OCI-LY7 (cell line): ENCODE results near the gene SRBD1. TPM values are rescaled to one million over a fixed set of nuclear protein-coding genes. Genes with fewer than 3 reads are reported as not detected.
A peak's percentile ranks its signal among the peaks of the same experiment; 100 is the strongest.

ENCODE experiments used
- BruUV-seq: library from RNA; stranded (reverse); fragments of 400-500 nt; replicated peaks from 2 replicates; lab custom pipeline; 2021; lab: Mats Ljungman, UMichigan
- CTCF ChIA-PET: fragments of 300-600 bp; sonication (Branson Sonifier 250); formaldehyde crosslinking; loops from one replicate; lab custom pipeline; 2022; ENCODE audit warnings: antibody characterized with exemption; ENCODE audit not compliant: unreplicated experiment; lab: Charles Lee
- POLR2A ChIA-PET: fragments of 300-600 bp; sonication (Branson Sonifier 250); formaldehyde crosslinking; loops from one replicate; lab custom pipeline; 2022; ENCODE audit warnings: antibody characterized with exemption; lab: Charles Lee
- DNase-seq: peaks from one replicate; pipeline ENCODE4 v3.0.0-alpha.2; 2015; ENCODE audit warnings: low spot score
- H2AFZ ChIP-seq: fragments of 200-600 bp; sonication (generic), shearing (Covaris generic); 2 replicates; pipeline ENCODE4 v1.6.1; 2014; ENCODE audit warnings: mild to moderate bottlenecking, antibody characterized with exemption, low read length, moderate library complexity
- H3K27ac ChIP-seq: fragments of 200-600 bp; sonication (generic); 2 replicates; pipeline ENCODE4 v1.5.1; 2014; ENCODE audit warnings: mixed run types, low read depth, mild to moderate bottlenecking, moderate library complexity, low read length, inconsistent platforms; ENCODE audit not compliant: poor library complexity, severe bottlenecking
- H3K36me3 ChIP-seq: fragments of 200-600 bp; sonication (generic); 2 replicates; pipeline ENCODE4 v1.6.1; 2014; ENCODE audit warnings: mild to moderate bottlenecking, antibody characterized with exemption, low read length, moderate library complexity, mixed read lengths; ENCODE audit not compliant: insufficient read depth
- H3K4me1 ChIP-seq: fragments of 200-600 bp; sonication (generic); 2 replicates; pipeline ENCODE4 v1.5.1; 2014; ENCODE audit warnings: mild to moderate bottlenecking, low read length; ENCODE audit not compliant: insufficient read depth, poor library complexity, severe bottlenecking
- H3K4me2 ChIP-seq: fragments of 200-600 bp; sonication (generic); 2 replicates; pipeline ENCODE4 v1.6.1; 2014; ENCODE audit warnings: mild to moderate bottlenecking, low read length
- H3K4me3 ChIP-seq: fragments of 200-600 bp; sonication (generic); 2 replicates; pipeline ENCODE4 v1.5.1; 2014; ENCODE audit warnings: mild to moderate bottlenecking, low read depth, low read length; ENCODE audit not compliant: poor library complexity, severe bottlenecking
- H3K79me2 ChIP-seq: fragments of 200-600 bp; sonication (generic); 2 replicates; pipeline ENCODE4 v1.6.1; 2016; ENCODE audit warnings: low read depth, mild to moderate bottlenecking, low read length, moderate library complexity, mixed read lengths; ENCODE audit not compliant: insufficient read depth
- H3K9me2 ChIP-seq: fragments of 200-600 bp; sonication (generic); 2 replicates; pipeline ENCODE4 v1.6.1; 2016; ENCODE audit warnings: mild to moderate bottlenecking, low read length, mixed read lengths; ENCODE audit not compliant: insufficient read depth
- H3K9me3 ChIP-seq: fragments of 200-600 bp; sonication (generic); 2 replicates; pipeline ENCODE4 v1.6.1; 2014; ENCODE audit warnings: mild to moderate bottlenecking, mixed run types, low read length, mixed read lengths
- H4K20me1 ChIP-seq: fragments of 200-600 bp; sonication (generic); 2 replicates; pipeline ENCODE4 v1.6.1; 2014; ENCODE audit warnings: mild to moderate bottlenecking, antibody characterized with exemption, low read length, moderate library complexity, mixed read lengths; ENCODE audit not compliant: insufficient read depth
- CTCF ChIP-seq: fragments of 200-600 bp; sonication (generic); conservative IDR thresholded peaks from 2 replicates; pipeline ENCODE4 v1.5.1; 2014; ENCODE audit warnings: mild to moderate bottlenecking, antibody characterized with exemption, low read length, moderate library complexity, mixed read lengths
- EZH2phosphoT487 ChIP-seq: fragments of 200-600 bp; sonication (generic); IDR thresholded peaks from 2 replicates; pipeline ENCODE4 v1.6.1; 2018; ENCODE audit warnings: low read depth, borderline replicate concordance, mild to moderate bottlenecking, mixed run types, antibody characterized with exemption, low read length, moderate library complexity, mixed read lengths
- intact Hi-C: fragments of 100-400 bp; cut with micrococcal nuclease; formaldehyde crosslinking; loops from one replicate; pipeline ENCODE4 v1.10.0; 2022; ENCODE audit not compliant: unreplicated experiment
- total RNA-seq, 2 experiments: library from RNA; depleted of rRNA in 1 of 2; stranded (reverse); fragments of >200 nt in 1 of 2; shearing (Covaris generic) in 1 of 2; gene quantifications; 2 replicates each; pipeline ENCODE4 v1.2.3, GENCODE V29; 2014 to 2022

The SRBD1 gene
- total RNA-seq, 2 experiments from 2014 or later: 13.9 to 16.0 TPM

- POLR2A ChIA-PET: no interaction called here
- peaks cover 13% of the 10 kb centered on the region; the same call in 1 of the 2 replicates for H3K9me3 ChIP-seq
- no peaks in the 10 kb centered on the region for H3K79me2 ChIP-seq
- H3K4me1 ChIP-seq: peaks cover 9% of the 10 kb centered on the region
- no peaks in the 10 kb centered on the region for H3K9me2 ChIP-seq
- BruUV-seq: no TSS peak
- no peak overlapping the region for H2AFZ ChIP-seq
- DNase-seq: no peak
- TF ChIP-seq CTCF (no peak), EZH2phosphoT487 (no peak)
- no peak overlapping the region for H3K4me2 ChIP-seq
- no peak overlapping the region for H3K4me3 ChIP-seq
- no peaks in the 10 kb centered on the region for H3K36me3 ChIP-seq
- no peaks in the 10 kb centered on the region for H4K20me1 ChIP-seq
- H3K27ac ChIP-seq: no peak overlapping the region
- CTCF ChIA-PET: interaction anchor here (0.6 kb wide), 1 partner anchor 980 kb away, joined by 4 read pairs; no protein-coding TSS in a partner anchor
- intact Hi-C loops: no loop called here
Observed at GRCh38 chr2:45379399-45380087, 231.5 kb downstream of the SRBD1 start.

- intact Hi-C loops: no loop called here
- Histone ChIP-seq H3K27ac (no peak overlapping the region), H3K79me2 (no peaks in the 10 kb centered on the region), H3K4me1 (peaks cover 11% of the 10 kb centered on the region), H3K4me2 (no peak overlapping the region), H3K36me3 (no peaks in the 10 kb centered on the region), H2AFZ (peak overlapping the region; percentile 46), H4K20me1 (no peaks in the 10 kb centered on the region), H3K9me3 (peaks cover 7% of the 10 kb centered on the region; the same call in 1 of the 2 replicates), H3K4me3 (no peak overlapping the region), H3K9me2 (no peaks in the 10 kb centered on the region)
- ChIA-PET CTCF (no interaction called here), POLR2A (no interaction called here)
- TF ChIP-seq CTCF: no peak
- no peak for TF ChIP-seq EZH2phosphoT487
- no TSS peak for BruUV-seq
- no peak for DNase-seq
Observed at GRCh38 chr2:45373534-45373933, 237.5 kb downstream of the SRBD1 start.

- CTCF ChIA-PET: no interaction called here
- H3K4me1 ChIP-seq: peaks cover 11% of the 10 kb centered on the region
- no TSS peak for BruUV-seq
Observed at GRCh38 chr2:45370369-45370768, 240.7 kb downstream of the SRBD1 start.

More at GRCh38 chr2:45370369-45370768, 240.7 kb downstream of the SRBD1 start:
- Histone ChIP-seq H3K4me2 (no peak overlapping the region), H3K4me3 (no peak overlapping the region), H3K79me2 (no peaks in the 10 kb centered on the region), H3K27ac (no peak overlapping the region), H3K36me3 (no peaks in the 10 kb centered on the region), H3K9me3 (0 out of 2 replicates have a peak, but pooled peaks cover 5% of the 10 kb centered on the region), H4K20me1 (no peaks in the 10 kb centered on the region), H3K9me2 (no peaks in the 10 kb centered on the region), H2AFZ (peak overlapping the region; percentile 62)
- intact Hi-C loops: no loop called here
- no peak for DNase-seq
- TF ChIP-seq CTCF (no peak), EZH2phosphoT487 (no peak)
- POLR2A ChIA-PET: interaction anchor here (1.1 to 1.2 kb wide), 3 partner anchors 10 to 87 kb away, joined by 3 to 5 read pairs (median 4); no protein-coding TSS in a partner anchor
